Hypothalamus (tissue), 51 donors: ENCODE results near the gene HOXC9.

Experiments used
- DNase-seq, 51 donors: peaks; one replicate each; lab custom pipeline; 2025; lab: John Stamatoyannopoulos, UW

Gene HOXC9

GRCh38 chr12:53963005-53963404 lies 37.0 kb upstream of the HOXC9 start:
- DNase-seq = no peak

GRCh38 chr12:53963434-53964314 lies 36.3 kb upstream of the HOXC9 start:
- DNase-seq = no peak

GRCh38 chr12:53964315-53964713 lies 35.6 kb upstream of the HOXC9 start:
- no peak for DNase-seq

- no peak for DNase-seq
These were observed 34.5 kb upstream of the HOXC9 start for GRCh38 chr12:53965281-53966084.

DNA sequence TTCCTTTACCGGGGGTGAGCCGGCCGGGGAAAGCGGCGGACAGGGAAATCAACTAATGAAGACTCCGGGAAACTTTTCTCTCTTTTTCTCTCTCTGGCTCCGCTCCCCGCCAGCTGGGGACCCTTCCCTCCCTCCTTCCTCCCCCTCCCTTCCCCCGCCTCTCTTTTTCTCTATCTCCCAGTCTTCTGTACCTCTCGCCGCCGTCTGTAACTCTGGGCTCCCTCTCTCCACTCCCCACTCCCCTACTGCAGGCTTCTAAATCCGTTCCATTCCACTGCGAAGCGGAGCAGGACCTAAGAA lies 33.9 kb upstream of the HOXC9 start:
- no peak for DNase-seq

DNA sequence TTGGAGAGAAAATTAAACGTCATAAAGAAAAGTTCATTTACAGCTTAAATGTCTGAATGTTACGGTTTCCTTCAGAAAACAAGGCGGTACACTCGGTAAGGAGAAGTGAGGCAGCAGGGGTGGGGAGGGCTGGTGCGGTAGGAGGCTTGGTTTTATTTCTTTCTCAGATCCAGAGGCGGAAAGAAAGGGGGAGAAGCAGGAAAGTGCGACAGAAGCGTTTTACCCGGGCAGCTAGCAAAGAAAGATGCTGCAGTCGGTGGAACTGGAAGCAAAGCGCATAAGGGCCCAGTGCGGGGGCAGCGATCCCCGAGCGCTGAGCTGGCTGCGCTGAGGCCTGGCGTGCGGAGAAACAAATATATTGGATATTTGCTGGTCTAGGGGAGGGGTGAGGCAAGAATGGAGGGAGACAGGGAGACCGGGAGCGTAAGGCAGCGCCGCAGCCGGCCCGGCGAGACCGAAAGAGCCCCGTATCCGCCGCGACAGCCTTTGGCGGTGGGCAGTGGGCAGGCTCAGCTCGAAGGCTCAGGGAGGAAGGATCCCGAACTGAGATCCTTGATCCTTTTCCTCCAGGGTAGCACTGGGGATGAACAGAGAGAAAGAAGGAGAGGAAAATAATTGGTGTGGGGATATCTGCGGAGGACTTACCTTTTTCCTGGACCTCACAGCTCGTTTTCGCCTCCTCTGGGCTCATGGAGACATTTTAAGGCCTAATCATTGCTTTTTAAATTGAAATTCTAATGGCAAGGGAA lies 33.4 kb upstream of the HOXC9 start:
- no peak for DNase-seq

GRCh38 chr12:53967421-53967925 lies 32.5 kb upstream of the HOXC9 start:
- DNase-seq = no peak

- no peak for DNase-seq
These were observed 31.5 kb upstream of the HOXC9 start for GRCh38 chr12:53968214-53969127.

GRCh38 chr12:53969588-53970259 lies 30.2 kb upstream of the HOXC9 start:
- DNase-seq = no peak

DNA sequence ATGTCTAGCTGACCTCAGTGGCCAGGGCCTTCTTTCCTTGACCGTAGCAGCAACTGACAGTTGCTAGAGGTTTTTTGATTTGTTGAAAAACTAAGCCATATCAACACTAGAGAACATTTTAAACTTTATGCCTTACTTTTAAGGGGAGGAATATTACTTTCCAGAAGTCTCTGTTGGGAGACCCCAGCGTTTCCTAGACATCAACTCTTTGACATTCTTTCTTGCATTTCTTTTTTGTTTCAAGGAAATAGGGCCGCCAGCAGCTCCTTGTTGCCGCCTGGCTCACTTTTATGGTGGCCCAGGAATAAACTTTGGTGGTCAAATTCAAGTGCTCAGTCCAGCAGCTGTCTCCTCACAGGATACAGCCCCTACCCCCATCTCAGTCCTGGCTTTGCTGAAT lies 29.5 kb upstream of the HOXC9 start:
- no peak for DNase-seq

- DNase-seq = no peak
These were observed 28.8 kb upstream of the HOXC9 start for GRCh38 chr12:53971129-53971528.

GRCh38 chr12:53971686-53972085 lies 28.3 kb upstream of the HOXC9 start:
- DNase-seq = no peak

- DNase-seq = no peak
These were observed 27.7 kb upstream of the HOXC9 start for GRCh38 chr12:53972152-53972702.

GRCh38 chr12:53972722-53973235 lies 27.2 kb upstream of the HOXC9 start, which contains the start of gene HOXC11:
TSS of gene HOXC11 (plus strand) at chr12:53973126. CDS start at chr12:53973242, 116 bp downstream.
- no peak for DNase-seq

DNA sequence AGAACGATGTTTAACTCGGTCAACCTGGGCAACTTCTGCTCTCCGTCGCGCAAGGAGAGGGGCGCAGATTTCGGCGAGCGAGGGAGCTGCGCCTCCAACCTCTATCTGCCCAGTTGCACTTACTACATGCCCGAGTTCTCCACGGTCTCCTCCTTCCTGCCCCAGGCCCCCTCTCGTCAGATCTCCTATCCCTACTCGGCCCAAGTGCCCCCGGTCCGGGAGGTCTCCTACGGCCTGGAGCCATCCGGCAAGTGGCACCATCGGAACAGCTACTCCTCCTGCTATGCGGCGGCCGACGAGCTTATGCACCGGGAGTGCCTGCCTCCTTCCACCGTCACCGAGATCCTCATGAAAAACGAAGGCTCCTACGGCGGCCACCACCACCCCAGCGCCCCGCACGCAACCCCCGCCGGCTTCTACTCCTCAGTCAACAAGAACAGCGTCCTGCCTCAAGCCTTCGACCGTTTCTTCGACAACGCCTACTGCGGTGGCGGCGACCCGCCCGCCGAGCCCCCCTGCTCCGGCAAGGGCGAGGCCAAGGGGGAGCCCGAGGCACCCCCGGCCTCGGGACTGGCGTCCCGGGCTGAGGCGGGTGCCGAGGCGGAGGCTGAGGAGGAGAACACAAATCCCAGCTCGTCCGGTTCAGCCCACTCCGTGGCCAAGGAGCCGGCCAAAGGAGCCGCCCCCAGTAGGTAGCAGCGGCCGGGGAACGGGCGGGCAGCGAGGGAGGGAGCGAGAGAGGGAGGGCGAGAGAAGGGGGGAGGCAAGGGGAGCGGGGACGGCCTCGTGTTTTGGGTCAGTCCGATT lies 26.5 kb upstream of the HOXC9 start:
- DNase-seq = no peak

DNA sequence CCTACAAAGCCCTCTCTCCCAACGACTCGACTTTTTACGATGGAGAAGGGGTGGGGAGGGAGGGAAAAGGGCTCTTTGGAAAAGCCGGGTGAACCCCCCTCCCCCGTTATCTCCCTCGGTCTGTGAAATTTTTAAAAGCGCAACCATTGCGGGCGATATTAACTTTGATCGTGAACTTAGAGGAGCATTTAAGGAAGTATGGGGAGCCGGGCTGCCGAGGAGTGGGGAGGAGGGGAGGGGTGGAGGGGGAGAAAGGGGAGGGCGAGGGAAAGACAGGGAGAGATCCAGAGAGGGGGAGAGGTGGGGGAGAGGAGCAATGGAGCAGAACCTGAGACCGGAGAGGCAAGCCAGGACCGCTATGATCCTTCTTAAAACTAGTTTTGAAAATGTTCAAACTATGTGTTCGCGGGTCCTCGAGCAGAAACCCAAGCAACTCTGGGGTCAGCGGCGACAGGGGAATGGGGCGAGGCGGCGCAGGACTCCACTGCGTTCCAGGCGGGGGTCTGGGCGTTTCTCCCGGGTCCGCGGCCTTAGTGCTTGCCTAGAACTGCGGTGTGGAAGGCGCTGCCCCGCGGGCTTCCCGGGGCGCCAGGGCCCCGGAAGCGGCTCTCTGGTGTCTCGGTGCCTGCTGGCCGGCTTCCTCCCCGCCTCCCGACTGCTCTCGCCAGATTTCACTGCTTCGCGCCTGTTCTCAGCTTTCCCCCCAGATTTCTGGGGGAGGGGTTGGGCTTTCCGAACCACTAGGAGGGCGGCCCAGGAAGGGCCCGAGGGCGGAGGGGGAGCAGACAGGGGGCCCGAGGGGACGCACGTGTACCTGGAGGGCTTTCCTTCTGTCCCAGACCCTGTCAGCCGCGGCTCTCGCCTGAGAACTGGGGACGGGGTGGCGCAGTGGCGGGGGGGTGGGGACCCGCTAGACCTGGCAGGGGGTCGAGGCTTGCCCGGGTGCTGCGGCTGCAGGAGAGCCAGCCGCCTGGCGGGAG lies 25.6 kb upstream of the HOXC9 start, which contains the start of gene HOTAIR:
Gene HOTAIR (minus strand): TSS at position 871 of the 980 bp plus-strand sequence.
- DNase-seq = no peak

GRCh38 chr12:53975064-53975471 lies 24.9 kb upstream of the HOXC9 start:
- no peak for DNase-seq
